K562 (cell line): Measurements from ENCODE around the gene GNA14.

Source experiments
- BACH1 ChIP-seq: fragments of 200-800 bp; sonication (Bioruptor generic); IDR thresholded peaks from 2 replicates; pipeline ENCODE4 v1.6.1; 2016; ENCODE audit warnings: missing genetic modification characterization, missing compliant biosample characterization
- CCNT2 ChIP-seq: IDR thresholded peaks from 2 replicates; pipeline ENCODE4 v1.6.1; 2011; ENCODE audit warnings: borderline replicate concordance, low read depth, mild to moderate bottlenecking, moderate library complexity, mixed read lengths, low read length; ENCODE audit not compliant: insufficient read length; ENCODE audit errors: extremely low read depth
- HNRNPL ChIP-seq: fragments of 200-400 bp; formaldehyde crosslinking; IDR thresholded peaks from 2 replicates; pipeline ENCODE4 v1.6.1; 2017; ENCODE audit warnings: low read depth, mild to moderate bottlenecking, low read length
- JUN ChIP-seq, 2 experiments: sonication (generic) in 1 of 2; formaldehyde crosslinking in 1 of 2; IDR thresholded peaks; 2 replicates each; pipeline versions ENCODE4 v1.6.1 to v1.8.0; 2012 to 2022; ENCODE audit warnings: borderline replicate concordance in 2 of 2, mild to moderate bottlenecking in 2 of 2, improper control_type of control experiment in 1 of 2, low read depth in 1 of 2, low read length in 1 of 2, missing genetic modification reagents in 1 of 2
- PTBP1 ChIP-seq: fragments of 200-400 bp; formaldehyde crosslinking; IDR thresholded peaks from 2 replicates; pipeline ENCODE4 v1.6.1; 2017; ENCODE audit warnings: low read depth, low read length
- SMAD3 ChIP-seq: fragments of 450-650 bp; formaldehyde crosslinking; conservative IDR thresholded peaks from 2 replicates; pipeline ENCODE4 v1.4.0; 2020; ENCODE audit warnings: mild to moderate bottlenecking
- ZNF830 ChIP-seq: fragments of 250-450 bp; sonication (Bioruptor Pico); IDR thresholded peaks from 2 replicates; pipeline ENCODE4 v1.5.0; 2021; ENCODE audit warnings: mild to moderate bottlenecking
- TF ChIP-seq, protein P1 (sequence below), 3 experiments: IDR thresholded peaks in 2 of 3; conservative IDR thresholded peaks in 1 of 3; 2 replicates each; pipeline ENCODE4 v1.5.1; 2011 to 2012; ENCODE audit warnings: low read length in 3 of 3, mild to moderate bottlenecking in 3 of 3, control low read depth in 2 of 3, improper control_type of control experiment in 1 of 3, inconsistent platforms in 1 of 3, low read depth in 1 of 3, mixed read lengths in 1 of 3, moderate library complexity in 1 of 3; ENCODE audit not compliant: insufficient read depth in 2 of 3

DNA sequence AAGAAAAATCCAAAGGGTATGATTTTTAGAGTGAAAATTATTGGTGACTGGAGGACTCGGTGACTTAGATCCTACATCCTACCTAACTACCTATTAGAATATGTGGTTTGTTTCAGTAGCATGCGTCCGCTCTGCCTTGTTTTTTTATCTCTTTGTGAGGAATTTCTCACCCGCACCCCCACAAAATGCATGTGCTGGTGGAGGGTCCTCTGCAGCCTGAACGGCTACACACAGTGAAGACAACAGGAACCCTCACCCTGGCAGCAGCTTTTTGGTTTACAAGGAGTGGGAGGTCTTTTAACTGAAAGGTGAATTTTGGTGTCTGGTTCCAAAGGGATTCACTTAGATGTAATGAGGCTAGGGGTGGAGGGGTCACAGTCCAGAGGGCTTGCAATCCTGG, 115.5 kb downstream of the GNA14 start:
- TF ChIP-seq SMAD3 (no peak), BACH1 (tag) (no peak), CCNT2 (no peak), HNRNPL (no peak), PTBP1 (no peak), ZNF830 (CRISPR knock-in tag) (no peak), JUN (IDR thresholded peaks at IDR 0.05; ENCODE audit: borderline replicate concordance, low read depth, low read length) (no peak), JUN (CRISPR knock-in tag; IDR thresholded peaks at IDR 0.05; ENCODE audit: borderline replicate concordance) (no peak)
- TF ChIP-seq, protein P1, sequence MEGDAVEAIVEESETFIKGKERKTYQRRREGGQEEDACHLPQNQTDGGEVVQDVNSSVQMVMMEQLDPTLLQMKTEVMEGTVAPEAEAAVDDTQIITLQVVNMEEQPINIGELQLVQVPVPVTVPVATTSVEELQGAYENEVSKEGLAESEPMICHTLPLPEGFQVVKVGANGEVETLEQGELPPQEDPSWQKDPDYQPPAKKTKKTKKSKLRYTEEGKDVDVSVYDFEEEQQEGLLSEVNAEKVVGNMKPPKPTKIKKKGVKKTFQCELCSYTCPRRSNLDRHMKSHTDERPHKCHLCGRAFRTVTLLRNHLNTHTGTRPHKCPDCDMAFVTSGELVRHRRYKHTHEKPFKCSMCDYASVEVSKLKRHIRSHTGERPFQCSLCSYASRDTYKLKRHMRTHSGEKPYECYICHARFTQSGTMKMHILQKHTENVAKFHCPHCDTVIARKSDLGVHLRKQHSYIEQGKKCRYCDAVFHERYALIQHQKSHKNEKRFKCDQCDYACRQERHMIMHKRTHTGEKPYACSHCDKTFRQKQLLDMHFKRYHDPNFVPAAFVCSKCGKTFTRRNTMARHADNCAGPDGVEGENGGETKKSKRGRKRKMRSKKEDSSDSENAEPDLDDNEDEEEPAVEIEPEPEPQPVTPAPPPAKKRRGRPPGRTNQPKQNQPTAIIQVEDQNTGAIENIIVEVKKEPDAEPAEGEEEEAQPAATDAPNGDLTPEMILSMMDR (IDR thresholded peaks at IDR 0.05 in 2 of 3, conservative IDR thresholded peaks at IDR 0.05 in 1 of 3; ENCODE audit: insufficient read depth in 2 of 3, low read depth in 1 of 3, low read length in 3 of 3): no peak
